Testis (tissue), 2 donors: ENCODE measurements around the gene CTDSPL2.

Source experiments
- CTCF ChIP-seq, 3 experiments: fragments of 450-650 bp in 2 of 3; fragments of 200-600 bp in 1 of 3; sonication (generic) in 1 of 3; IDR thresholded peaks; one replicate each; pipeline ENCODE4 v1.5.1; 2016 to 2019; ENCODE audit warnings: antibody characterized with exemption in 3 of 3, mild to moderate bottlenecking in 2 of 3, moderate library complexity in 1 of 3
- POLR2A ChIP-seq: fragments of 450-650 bp; IDR thresholded peaks from one replicate; pipeline ENCODE4 v1.6.1; 2017; ENCODE audit warnings: antibody characterized with exemption, mild to moderate bottlenecking, moderate library complexity

- TF ChIP-seq CTCF (IDR thresholded peaks at IDR 0.05): no peak
- TF ChIP-seq POLR2A: no peak
Observed at GRCh38 chr15:44535523-44536301, 108.3 kb downstream of the CTDSPL2 start.
